HEK293 (cell line): Measurements from ENCODE around the gene ADAM8.

Source experiments
- CTCF ChIP-seq: fragments of 450-650 bp; formaldehyde crosslinking; IDR thresholded peaks from 2 replicates; pipeline ENCODE4 v1.5.1; 2016; ENCODE audit warnings: missing biosample characterization, missing genetic modification characterization
- YY2 ChIP-seq: fragments of 450-650 bp; formaldehyde crosslinking; IDR thresholded peaks from 2 replicates; pipeline ENCODE4 v1.5.1; 2016; ENCODE audit warnings: missing biosample characterization, missing genetic modification characterization

DNA sequence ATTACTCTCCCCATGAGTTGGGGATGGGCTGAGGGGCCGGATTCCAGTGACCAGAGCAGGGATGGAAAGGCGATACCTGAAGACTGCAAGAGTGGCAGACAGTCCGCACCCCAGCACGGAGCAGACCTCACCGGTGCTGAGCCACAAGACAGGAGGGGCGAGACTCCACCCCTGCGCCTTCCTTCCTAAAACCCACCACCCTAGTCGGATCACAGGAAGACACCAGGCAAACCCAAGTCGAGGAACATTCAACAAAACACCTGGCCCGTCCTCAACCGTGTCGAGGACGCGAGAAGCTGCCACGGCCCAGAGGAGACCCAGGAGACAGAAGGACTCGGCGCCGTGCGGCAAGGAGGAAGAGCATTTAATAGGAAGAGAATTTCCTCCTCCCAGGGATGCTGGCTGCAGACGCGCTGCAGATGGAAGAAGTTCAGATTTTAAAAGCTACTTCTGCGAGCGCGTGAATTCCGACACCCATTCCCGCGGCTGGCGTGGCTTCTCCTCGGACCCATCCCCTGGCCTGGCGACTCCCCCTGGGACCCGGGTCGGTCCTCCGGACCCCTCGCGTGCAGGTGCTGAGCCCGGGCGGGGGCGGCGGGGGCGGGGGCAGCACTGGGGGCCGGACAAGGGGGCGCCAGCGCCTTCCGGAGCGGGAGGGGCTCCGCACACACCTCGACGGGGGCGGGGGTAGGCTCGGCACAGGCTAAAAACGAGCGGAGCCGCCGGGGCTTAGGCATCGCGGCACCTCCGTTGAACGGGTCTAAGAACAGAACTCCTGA lies 47.2 kb downstream of the ADAM8 start:
- TF ChIP-seq YY2 (tag by site-specific recombination) (no peak), CTCF (tag by site-specific recombination) (no peak)
